HepG2 (cell line): ENCODE measurements around the gene COPS7A. TPM values are rescaled to one million over a fixed set of nuclear protein-coding genes. Genes with fewer than 3 reads are reported as not detected.

Experiments used
- BORCS8-MEF2B ChIP-seq: sonication (generic); formaldehyde crosslinking; IDR thresholded peaks from 2 replicates; pipeline ENCODE4 v1.8.0; 2022; ENCODE audit warnings: mild to moderate bottlenecking, missing genetic modification reagents
- CCAR2 ChIP-seq: fragments of 200-400 bp; formaldehyde crosslinking; optimal IDR thresholded peaks from 2 replicates; pipeline ENCODE3; 2018; ENCODE audit warnings: low read depth, mild to moderate bottlenecking, low read length, moderate library complexity
- GLI4 ChIP-seq: sonication (generic); formaldehyde crosslinking; IDR thresholded peaks from 2 replicates; pipeline ENCODE4 v1.5.1; 2020; ENCODE audit warnings: missing genetic modification reagents, mild to moderate bottlenecking, moderate library complexity, borderline replicate concordance
- GMEB2 ChIP-seq: IDR thresholded peaks from 2 replicates; pipeline ENCODE4 v1.6.1; 2016; ENCODE audit warnings: missing biosample characterization, missing genetic modification reagents, low read depth
- HHEX ChIP-seq: IDR thresholded peaks from 2 replicates; pipeline ENCODE4 v1.6.1; 2016; ENCODE audit warnings: control low read depth
- HMG20A ChIP-seq: IDR thresholded peaks from 2 replicates; pipeline ENCODE4 v1.6.1; 2016; ENCODE audit warnings: borderline replicate concordance
- HMGXB4 ChIP-seq, 2 experiments: sonication (generic) in 1 of 2; formaldehyde crosslinking in 1 of 2; IDR thresholded peaks; 2 replicates each; pipeline versions ENCODE4 v1.4.0 to v1.6.1; 2018 to 2020; ENCODE audit warnings: missing genetic modification reagents in 2 of 2, borderline replicate concordance in 1 of 2, low read depth in 1 of 2, mild to moderate bottlenecking in 1 of 2, missing biosample characterization in 1 of 2
- HNRNPL ChIP-seq: fragments of 200-400 bp; formaldehyde crosslinking; IDR thresholded peaks from 2 replicates; pipeline ENCODE4 v1.6.1; 2017; ENCODE audit warnings: mild to moderate bottlenecking, low read depth, low read length
- KDM3A ChIP-seq: IDR thresholded peaks from 2 replicates; pipeline ENCODE4 v1.6.1; 2018; ENCODE audit warnings: low read depth, missing compliant biosample characterization
- NFE2L1 ChIP-seq: sonication (generic); formaldehyde crosslinking; IDR thresholded peaks from 2 replicates; pipeline ENCODE4 v1.4.0; 2020; ENCODE audit warnings: missing genetic modification reagents, mild to moderate bottlenecking, borderline replicate concordance
- PCBP1 ChIP-seq: fragments of 200-400 bp; formaldehyde crosslinking; IDR thresholded peaks from 2 replicates; pipeline ENCODE4 v1.6.1; 2017; ENCODE audit warnings: mild to moderate bottlenecking, low read depth, low read length, borderline replicate concordance
- RAD21 ChIP-seq: fragments of 450-650 bp; formaldehyde crosslinking; IDR thresholded peaks from 2 replicates; pipeline ENCODE4 v1.5.0; 2020; ENCODE audit warnings: mild to moderate bottlenecking
- SIX4 ChIP-seq: sonication (generic); formaldehyde crosslinking; IDR thresholded peaks from 2 replicates; pipeline ENCODE4 v1.4.0; 2020; ENCODE audit warnings: missing genetic modification reagents
- SP1 ChIP-seq, 2 experiments: fragments of 450-650 bp in 1 of 2; sonication (generic) in 1 of 2; formaldehyde crosslinking in 1 of 2; IDR thresholded peaks; 2 replicates each; pipeline versions ENCODE4 v1.4.0 to v1.6.1; 2016 to 2020; ENCODE audit warnings: missing genetic modification reagents in 1 of 2
- THAP7 ChIP-seq: sonication (generic); formaldehyde crosslinking; IDR thresholded peaks from 2 replicates; pipeline ENCODE4 v1.8.1; 2023; ENCODE audit warnings: mild to moderate bottlenecking, missing genetic modification reagents
- ZNF556 ChIP-seq: sonication (generic); formaldehyde crosslinking; IDR thresholded peaks from 2 replicates; pipeline ENCODE4 v1.4.0; 2020; ENCODE audit warnings: mild to moderate bottlenecking, missing genetic modification reagents, borderline replicate concordance
- ZNF746 ChIP-seq: sonication (generic); formaldehyde crosslinking; IDR thresholded peaks from 2 replicates; pipeline ENCODE4 v1.8.0; 2022; ENCODE audit warnings: mild to moderate bottlenecking, missing genetic modification reagents
- ZNF788 ChIP-seq: sonication (generic); formaldehyde crosslinking; IDR thresholded peaks from 2 replicates; pipeline ENCODE4 v1.5.0; 2020; ENCODE audit warnings: mild to moderate bottlenecking, missing genetic modification reagents, borderline replicate concordance
- ZNF891 ChIP-seq: sonication (generic); formaldehyde crosslinking; IDR thresholded peaks from 2 replicates; pipeline ENCODE4 v1.5.0; 2020; ENCODE audit warnings: mild to moderate bottlenecking, missing genetic modification reagents
- polyA plus RNA-seq, 8 experiments: library from polyadenylated mRNA; depleted of rRNA in 3 of 8; stranded (reverse) in 7 of 8; unstranded in 1 of 8; fragments of >200 nt; fragmentation: Illumina TruSeq in 4 of 8; extraction: Trizol in 4 of 8; gene quantifications; 2 replicates each; pipeline versions ENCODE4 v1.2.1 to v1.2.3, GENCODE V29; 2011 to 2016; ENCODE audit warnings: low read depth in 4 of 8, missing spikeins in 1 of 8, mixed read lengths in 1 of 8; ENCODE audit not compliant: insufficient read depth in 1 of 8
- total RNA-seq, 5 experiments: library from RNA; depleted of rRNA; stranded (reverse); fragments of >200 nt; fragmentation: Illumina TruSeq; extraction: Trizol; gene quantifications; 2 replicates each; pipeline ENCODE4 v1.2.3, GENCODE V29; 2016; ENCODE audit warnings: low read depth in 1 of 5
- TF ChIP-seq, protein P1 (sequence below): sonication (generic); formaldehyde crosslinking; IDR thresholded peaks from 2 replicates; pipeline ENCODE4 v1.5.0; 2020; ENCODE audit warnings: mild to moderate bottlenecking, missing genetic modification reagents, borderline replicate concordance
- TF ChIP-seq, protein P2 (sequence below): IDR thresholded peaks from 2 replicates; pipeline ENCODE4 v1.6.1; 2018; ENCODE audit warnings: missing genetic modification reagents

The COPS7A gene
- total and polyA plus RNA-seq, 2 of the 13 experiments (the other 11 are each of a cell fraction or from before 2014, with no cell fraction given) = 40.0 to 73.6 TPM

DNA sequence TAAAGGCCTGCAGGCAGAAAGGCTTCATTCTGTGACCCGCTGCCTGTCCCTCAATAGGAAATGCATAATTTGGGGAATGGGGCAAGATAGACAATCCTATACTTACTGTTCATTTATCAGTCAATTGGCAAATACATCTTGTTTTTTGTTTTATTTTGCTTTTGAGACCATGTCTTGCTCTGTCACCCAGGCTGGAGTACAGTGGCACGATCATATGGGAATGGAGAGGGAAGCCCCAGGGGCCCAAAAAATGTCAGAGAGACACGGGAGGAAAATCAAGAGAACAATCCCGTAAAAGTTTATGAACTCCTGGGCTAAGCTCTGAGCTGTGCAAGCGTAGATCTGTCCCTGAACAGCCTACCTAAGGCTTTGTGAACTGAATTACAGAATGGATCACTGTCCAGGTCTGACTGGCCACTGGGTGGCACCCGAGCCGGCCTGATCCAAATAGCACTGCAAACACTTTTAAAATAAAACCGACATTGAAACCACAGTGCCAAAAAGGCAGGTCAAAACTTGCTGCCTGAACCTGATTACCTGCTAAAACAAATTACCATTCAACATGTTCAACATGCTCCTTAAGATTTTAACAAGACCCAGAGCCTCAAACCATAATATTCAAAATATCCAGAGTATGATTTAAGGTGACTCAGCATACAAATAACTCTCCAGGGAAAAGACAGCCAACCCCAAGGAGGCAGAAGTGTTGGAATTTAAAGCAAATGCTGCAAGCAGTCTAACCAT is 11.8 kb downstream of the COPS7A start (continued):
- TF ChIP-seq, protein P1, sequence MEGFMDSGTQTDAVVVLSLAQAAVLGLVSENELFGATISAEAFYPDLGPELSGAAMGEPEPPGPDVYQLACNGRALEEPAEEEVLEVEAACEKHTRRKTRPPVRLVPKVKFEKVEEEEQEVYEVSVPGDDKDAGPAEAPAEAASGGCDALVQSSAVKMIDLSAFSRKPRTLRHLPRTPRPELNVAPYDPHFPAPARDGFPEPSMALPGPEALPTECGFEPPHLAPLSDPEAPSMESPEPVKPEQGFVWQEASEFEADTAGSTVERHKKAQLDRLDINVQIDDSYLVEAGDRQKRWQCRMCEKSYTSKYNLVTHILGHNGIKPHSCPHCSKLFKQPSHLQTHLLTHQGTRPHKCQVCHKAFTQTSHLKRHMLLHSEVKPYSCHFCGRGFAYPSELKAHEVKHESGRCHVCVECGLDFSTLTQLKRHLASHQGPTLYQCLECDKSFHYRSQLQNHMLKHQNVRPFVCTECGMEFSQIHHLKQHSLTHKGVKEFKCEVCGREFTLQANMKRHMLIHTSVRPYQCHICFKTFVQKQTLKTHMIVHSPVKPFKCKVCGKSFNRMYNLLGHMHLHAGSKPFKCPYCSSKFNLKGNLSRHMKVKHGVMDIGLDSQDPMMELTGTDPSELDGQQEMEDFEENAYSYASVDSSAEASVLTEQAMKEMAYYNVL (CRISPR knock-in tag) = no peak
- TF ChIP-seq GMEB2 (CRISPR knock-in tag) (no peak), HMG20A (CRISPR knock-in tag) (no peak), SIX4 (CRISPR knock-in tag) (no peak), PCBP1 (no peak), CCAR2 (no peak), THAP7 (no peak), KDM3A (CRISPR knock-in tag) (no peak), HHEX (CRISPR knock-in tag) (no peak), SP1 (IDR thresholded peaks at IDR 0.05) (no peak), SP1 (CRISPR knock-in tag; IDR thresholded peaks at IDR 0.05) (0 out of 2 replicates have a peak, but pooled peaks have one; percentile 19), BORCS8-MEF2B (CRISPR knock-in tag) (no peak), HMGXB4 (CRISPR knock-in tag; IDR thresholded peaks at IDR 0.05; ENCODE audit: borderline replicate concordance in 1 of 2, low read depth in 1 of 2) (peak in 1 of 2 experiments; percentile 25; a peak in 1 of 4 replicates), ZNF556 (no peak), ZNF746 (no peak), RAD21 (CRISPR knock-in tag) (peak; percentile 78), ZNF891 (no peak), HNRNPL (no peak), GLI4 (CRISPR knock-in tag) (no peak), ZNF788 (CRISPR knock-in tag) (no peak), NFE2L1 (CRISPR knock-in tag) (no peak)
- TF ChIP-seq, protein P2, sequence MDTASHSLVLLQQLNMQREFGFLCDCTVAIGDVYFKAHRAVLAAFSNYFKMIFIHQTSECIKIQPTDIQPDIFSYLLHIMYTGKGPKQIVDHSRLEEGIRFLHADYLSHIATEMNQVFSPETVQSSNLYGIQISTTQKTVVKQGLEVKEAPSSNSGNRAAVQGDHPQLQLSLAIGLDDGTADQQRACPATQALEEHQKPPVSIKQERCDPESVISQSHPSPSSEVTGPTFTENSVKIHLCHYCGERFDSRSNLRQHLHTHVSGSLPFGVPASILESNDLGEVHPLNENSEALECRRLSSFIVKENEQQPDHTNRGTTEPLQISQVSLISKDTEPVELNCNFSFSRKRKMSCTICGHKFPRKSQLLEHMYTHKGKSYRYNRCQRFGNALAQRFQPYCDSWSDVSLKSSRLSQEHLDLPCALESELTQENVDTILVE (CRISPR knock-in tag) = 0 out of 2 replicates have a peak, but pooled peaks have one; percentile 62
